Retinal pigment epithelial cell (primary cell): Measurements from ENCODE around the gene PTPN1.

ENCODE experiments used
- DNase-seq: peaks from one replicate; pipeline ENCODE4 v3.0.0-alpha.2; 2010; ENCODE audit warnings: low read depth
- H3K4me3 ChIP-seq: 2 replicates; pipeline ENCODE4 v1.5.1; 2011; ENCODE audit warnings: mild to moderate bottlenecking, low read length, control low read depth, moderate library complexity
- TF ChIP-seq, protein P1 (sequence below): conservative IDR thresholded peaks from 2 replicates; pipeline ENCODE4 v1.5.1; 2011; ENCODE audit warnings: low read depth, low read length, control low read depth, inconsistent platforms

PTPN1 gene

DNA sequence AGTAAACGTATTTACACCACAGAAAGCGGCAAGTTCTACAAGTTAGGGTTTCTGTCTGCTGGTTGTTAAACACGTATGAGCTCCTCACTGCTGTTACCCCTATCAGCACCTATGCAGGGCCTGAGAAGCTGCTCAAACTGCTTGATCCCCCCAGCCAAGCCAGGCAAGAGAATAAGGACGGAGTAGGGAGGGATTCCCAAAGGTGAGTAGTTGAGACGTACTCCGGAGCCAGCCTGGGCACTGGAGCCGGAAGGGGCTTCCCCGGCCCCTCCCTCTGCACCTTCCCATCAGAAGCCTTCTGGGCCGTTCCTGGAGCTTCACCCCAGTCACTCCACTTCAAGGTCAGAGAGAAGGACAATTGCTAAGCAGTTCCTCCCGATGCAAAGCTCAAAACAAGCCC is 123.2 kb downstream of the PTPN1 start:
- DNase-seq = no peak
- no peak overlapping the region for H3K4me3 ChIP-seq
- TF ChIP-seq, protein P1, sequence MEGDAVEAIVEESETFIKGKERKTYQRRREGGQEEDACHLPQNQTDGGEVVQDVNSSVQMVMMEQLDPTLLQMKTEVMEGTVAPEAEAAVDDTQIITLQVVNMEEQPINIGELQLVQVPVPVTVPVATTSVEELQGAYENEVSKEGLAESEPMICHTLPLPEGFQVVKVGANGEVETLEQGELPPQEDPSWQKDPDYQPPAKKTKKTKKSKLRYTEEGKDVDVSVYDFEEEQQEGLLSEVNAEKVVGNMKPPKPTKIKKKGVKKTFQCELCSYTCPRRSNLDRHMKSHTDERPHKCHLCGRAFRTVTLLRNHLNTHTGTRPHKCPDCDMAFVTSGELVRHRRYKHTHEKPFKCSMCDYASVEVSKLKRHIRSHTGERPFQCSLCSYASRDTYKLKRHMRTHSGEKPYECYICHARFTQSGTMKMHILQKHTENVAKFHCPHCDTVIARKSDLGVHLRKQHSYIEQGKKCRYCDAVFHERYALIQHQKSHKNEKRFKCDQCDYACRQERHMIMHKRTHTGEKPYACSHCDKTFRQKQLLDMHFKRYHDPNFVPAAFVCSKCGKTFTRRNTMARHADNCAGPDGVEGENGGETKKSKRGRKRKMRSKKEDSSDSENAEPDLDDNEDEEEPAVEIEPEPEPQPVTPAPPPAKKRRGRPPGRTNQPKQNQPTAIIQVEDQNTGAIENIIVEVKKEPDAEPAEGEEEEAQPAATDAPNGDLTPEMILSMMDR = no peak

DNA sequence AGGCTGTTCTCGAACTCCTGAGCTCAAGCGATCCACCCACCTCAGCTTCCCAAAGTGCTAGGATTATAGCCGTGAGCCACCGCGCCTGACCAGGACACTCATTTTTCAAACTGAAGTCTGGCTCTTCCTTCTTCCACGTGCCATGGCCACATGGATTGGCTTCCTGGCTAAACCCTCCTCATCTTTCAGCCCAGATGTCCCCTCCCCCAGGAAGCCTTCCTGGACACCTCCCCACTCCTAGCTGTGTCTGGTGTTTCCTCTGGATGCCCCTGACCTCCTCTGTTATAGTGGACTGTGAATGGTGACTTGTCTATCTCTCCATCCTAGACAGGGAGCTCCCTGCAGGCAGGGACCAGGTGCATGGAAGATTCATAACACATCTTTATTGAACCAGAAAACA is 124.0 kb downstream of the PTPN1 start:
- no peak for DNase-seq

More for the DNA sequence above, 124.0 kb downstream of the PTPN1 start:
- no peak overlapping the region for H3K4me3 ChIP-seq
- TF ChIP-seq, protein P1 = no peak
